OCI-LY3 (cell line): ENCODE data around the gene FILIP1L.

Experiments used
- EZH2phosphoT487 ChIP-seq: fragments of 200-600 bp; shearing (Covaris generic); IDR thresholded peaks from 2 replicates; pipeline ENCODE4 v1.6.1; 2018; ENCODE audit warnings: antibody characterized with exemption, mixed run types, low read depth
- TF ChIP-seq, protein P1 (sequence below): fragments of 200-600, 300-600 bp; sonication (generic); IDR thresholded peaks from 2 replicates; pipeline ENCODE4 v1.5.1; 2014; ENCODE audit warnings: antibody characterized with exemption, low read length, low read depth

DNA sequence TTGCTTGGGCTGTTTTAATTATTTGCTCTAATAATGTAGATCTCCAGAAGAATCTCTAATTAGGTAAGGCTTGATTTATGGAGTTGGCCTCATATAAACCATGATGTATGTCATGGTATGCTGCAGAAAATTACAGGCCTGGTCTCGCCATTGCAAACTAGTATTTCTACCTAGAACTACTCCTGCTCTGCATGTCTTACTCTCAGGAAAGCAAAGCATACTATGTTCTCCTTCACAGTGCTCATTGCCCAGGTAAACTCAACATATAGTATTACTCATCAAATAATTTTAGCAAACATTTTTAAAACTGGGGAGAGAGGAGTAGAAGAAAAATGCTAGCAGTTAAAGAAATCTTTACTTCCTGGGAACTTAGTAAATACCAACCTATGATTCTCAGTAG lies 90.7 kb downstream of the FILIP1L start:
- TF ChIP-seq, protein P1, sequence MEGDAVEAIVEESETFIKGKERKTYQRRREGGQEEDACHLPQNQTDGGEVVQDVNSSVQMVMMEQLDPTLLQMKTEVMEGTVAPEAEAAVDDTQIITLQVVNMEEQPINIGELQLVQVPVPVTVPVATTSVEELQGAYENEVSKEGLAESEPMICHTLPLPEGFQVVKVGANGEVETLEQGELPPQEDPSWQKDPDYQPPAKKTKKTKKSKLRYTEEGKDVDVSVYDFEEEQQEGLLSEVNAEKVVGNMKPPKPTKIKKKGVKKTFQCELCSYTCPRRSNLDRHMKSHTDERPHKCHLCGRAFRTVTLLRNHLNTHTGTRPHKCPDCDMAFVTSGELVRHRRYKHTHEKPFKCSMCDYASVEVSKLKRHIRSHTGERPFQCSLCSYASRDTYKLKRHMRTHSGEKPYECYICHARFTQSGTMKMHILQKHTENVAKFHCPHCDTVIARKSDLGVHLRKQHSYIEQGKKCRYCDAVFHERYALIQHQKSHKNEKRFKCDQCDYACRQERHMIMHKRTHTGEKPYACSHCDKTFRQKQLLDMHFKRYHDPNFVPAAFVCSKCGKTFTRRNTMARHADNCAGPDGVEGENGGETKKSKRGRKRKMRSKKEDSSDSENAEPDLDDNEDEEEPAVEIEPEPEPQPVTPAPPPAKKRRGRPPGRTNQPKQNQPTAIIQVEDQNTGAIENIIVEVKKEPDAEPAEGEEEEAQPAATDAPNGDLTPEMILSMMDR: no peak
- TF ChIP-seq EZH2phosphoT487: no peak
